Upper lobe of left lung (tissue), 6 donors: Measurements from ENCODE around the gene MCUB. TPM values are rescaled to one million over a fixed set of nuclear protein-coding genes. Genes with fewer than 3 reads are reported as not detected.
"Not testable (repeated sequence)": the region's sequence is repeated elsewhere in the genome, so short reads cannot be mapped to it uniquely, and the experiment has no call there.

ENCODE experiments used
- ATAC-seq, 2 donors: fragments of 200-7000 bp; cut with Tn5 transposase; one replicate each; pipeline ENCODE4 v1.9.1; 2022; ENCODE audit warnings: mild to moderate bottlenecking in 2 of 2, moderate library complexity in 2 of 2; ENCODE audit not compliant: low FRiP score in 2 of 2
- DNase-seq, 2 donors: peaks; one replicate each; pipeline ENCODE4 v3.0.0-alpha.2; 2019 to 2020
- H3K27ac ChIP-seq, 4 donors: fragments of 200-600 bp; sonication (generic); one replicate each; pipeline ENCODE4 v1.5.1; 2016 to 2019
- H3K27me3 ChIP-seq, 4 donors: fragments of 200-600 bp; sonication (generic); one replicate each; pipeline ENCODE4 v1.5.1; 2017 to 2019
- H3K36me3 ChIP-seq, 4 donors: fragments of 200-600 bp; sonication (generic); one replicate each; pipeline ENCODE4 v1.5.1; 2016 to 2019
- H3K4me1 ChIP-seq, 4 donors: fragments of 200-600 bp; sonication (generic); one replicate each; pipeline ENCODE4 v1.5.1; 2018 to 2019
- H3K4me3 ChIP-seq, 4 donors: fragments of 200-600 bp; sonication (generic); one replicate each; pipeline ENCODE4 v1.5.1; 2017 to 2019; ENCODE audit warnings: mild to moderate bottlenecking in 2 of 4, moderate library complexity in 1 of 4
- H3K9me3 ChIP-seq, 4 donors: fragments of 200-600 bp; sonication (generic); one replicate each; pipeline ENCODE4 v1.5.1; 2018 to 2019
- EP300 ChIP-seq, 4 donors: sonication (generic); formaldehyde crosslinking; IDR thresholded peaks; one replicate each; pipeline ENCODE4 v1.5.1; 2017; ENCODE audit warnings: antibody characterized with exemption in 4 of 4, control low read depth in 2 of 4
- POLR2A ChIP-seq, 4 donors: fragments of 450-650 bp; IDR thresholded peaks; one replicate each; pipeline ENCODE4 v1.5.1; 2016 to 2017; ENCODE audit warnings: antibody characterized with exemption in 4 of 4, mild to moderate bottlenecking in 2 of 4
- POLR2AphosphoS5 ChIP-seq, 2 donors: sonication (generic); formaldehyde crosslinking; IDR thresholded peaks; one replicate each; pipeline ENCODE4 v1.5.1; 2017; ENCODE audit warnings: antibody characterized with exemption in 2 of 2
- WGBS, 2 donors: methylation state at CpG; one replicate each; pipeline ENCODE4 v1.1.5; 2017 to 2018; 5-methylcytosine and 5-hydroxymethylcytosine counted together
- total RNA-seq, 6 donors: library from RNA; depleted of rRNA in 4 of 6; stranded (reverse); fragments of >200 nt in 4 of 6; gene quantifications; one replicate each; pipeline versions ENCODE4 v1.1.0 to v1.2.1, GENCODE V29; 2016 to 2021
- TF ChIP-seq, protein P1 (sequence below), 6 experiments: fragments of 450-650 bp in 4 of 6; fragments of 200-600 bp in 2 of 6; sonication (generic) in 2 of 6; IDR thresholded peaks; one replicate each; pipeline ENCODE4 v1.5.1; 2016 to 2019; ENCODE audit warnings: antibody characterized with exemption in 6 of 6
- donor health status: DM: no; HTN: no; CAD: no; lungs with moderate emphysema.
- donor health status: DM: no; HTN: yes; CAD: no; lungs with severe emphysema.

The MCUB gene
- total RNA-seq, 6 donors from 2014 or later: 8.8 to 37.9 (median 19.4) TPM

DNA sequence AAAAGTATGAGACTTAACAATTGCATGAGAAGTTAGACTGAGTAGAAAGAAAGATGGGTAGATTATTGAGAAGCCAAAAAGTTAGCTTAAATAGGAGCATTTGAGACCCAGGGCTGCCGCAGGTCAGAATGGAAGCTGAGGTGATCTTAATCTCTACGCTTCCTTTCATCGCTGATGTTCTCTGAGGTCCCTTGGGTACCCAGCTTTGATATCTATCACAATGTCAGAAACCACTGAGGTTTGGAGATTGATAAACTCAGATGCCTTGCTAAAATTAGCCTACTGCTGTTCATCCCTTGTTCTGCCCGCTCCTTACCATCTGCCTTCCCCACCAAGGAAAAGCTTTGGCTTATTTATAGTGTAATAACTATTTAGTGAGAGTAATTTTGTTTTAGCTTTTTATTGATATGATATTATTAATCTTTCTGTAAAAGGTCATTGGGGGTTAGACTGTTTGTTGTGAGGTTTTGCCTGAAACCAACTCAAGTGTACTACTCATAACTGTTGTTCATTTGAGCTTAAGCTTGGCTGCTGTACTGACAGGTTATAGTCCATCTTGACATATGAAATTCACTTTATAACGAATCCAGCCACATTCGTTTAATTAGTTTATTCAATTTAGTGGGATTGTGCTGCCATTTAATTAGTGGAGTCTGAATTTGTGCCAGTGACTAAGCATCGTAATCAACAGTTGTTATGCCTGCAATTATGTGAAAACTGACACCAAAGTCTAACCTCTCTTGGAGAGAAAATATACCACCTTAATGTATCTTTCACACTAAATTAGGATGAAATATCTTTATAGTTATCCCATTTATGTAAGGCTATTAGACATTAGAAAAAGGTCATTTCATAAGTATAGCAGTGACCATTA, 15.1 kb downstream of the MCUB start:
- Histone ChIP-seq H3K4me3 (no peak overlapping the region), H3K36me3 (no peaks in the 10 kb centered on the region), H3K27ac (no peak overlapping the region), H3K27me3 (no peaks in the 10 kb centered on the region), H3K4me1 (peaks cover 0 to 4% (median 3%) of the 10 kb centered on the region in 4 donors), H3K9me3 (no peaks in the 10 kb centered on the region)
- DNase-seq: no peak
- TF ChIP-seq EP300 (IDR thresholded peaks at IDR 0.05) (no peak), POLR2A (IDR thresholded peaks at IDR 0.05) (no peak), POLR2AphosphoS5 (IDR thresholded peaks at IDR 0.05) (no peak)
- TF ChIP-seq, protein P1, sequence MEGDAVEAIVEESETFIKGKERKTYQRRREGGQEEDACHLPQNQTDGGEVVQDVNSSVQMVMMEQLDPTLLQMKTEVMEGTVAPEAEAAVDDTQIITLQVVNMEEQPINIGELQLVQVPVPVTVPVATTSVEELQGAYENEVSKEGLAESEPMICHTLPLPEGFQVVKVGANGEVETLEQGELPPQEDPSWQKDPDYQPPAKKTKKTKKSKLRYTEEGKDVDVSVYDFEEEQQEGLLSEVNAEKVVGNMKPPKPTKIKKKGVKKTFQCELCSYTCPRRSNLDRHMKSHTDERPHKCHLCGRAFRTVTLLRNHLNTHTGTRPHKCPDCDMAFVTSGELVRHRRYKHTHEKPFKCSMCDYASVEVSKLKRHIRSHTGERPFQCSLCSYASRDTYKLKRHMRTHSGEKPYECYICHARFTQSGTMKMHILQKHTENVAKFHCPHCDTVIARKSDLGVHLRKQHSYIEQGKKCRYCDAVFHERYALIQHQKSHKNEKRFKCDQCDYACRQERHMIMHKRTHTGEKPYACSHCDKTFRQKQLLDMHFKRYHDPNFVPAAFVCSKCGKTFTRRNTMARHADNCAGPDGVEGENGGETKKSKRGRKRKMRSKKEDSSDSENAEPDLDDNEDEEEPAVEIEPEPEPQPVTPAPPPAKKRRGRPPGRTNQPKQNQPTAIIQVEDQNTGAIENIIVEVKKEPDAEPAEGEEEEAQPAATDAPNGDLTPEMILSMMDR (IDR thresholded peaks at IDR 0.05): no peak
- no peak for ATAC-seq
- WGBS, 2 donors: 91% methylated on average over 7 of the region's 7 CpGs

DNA sequence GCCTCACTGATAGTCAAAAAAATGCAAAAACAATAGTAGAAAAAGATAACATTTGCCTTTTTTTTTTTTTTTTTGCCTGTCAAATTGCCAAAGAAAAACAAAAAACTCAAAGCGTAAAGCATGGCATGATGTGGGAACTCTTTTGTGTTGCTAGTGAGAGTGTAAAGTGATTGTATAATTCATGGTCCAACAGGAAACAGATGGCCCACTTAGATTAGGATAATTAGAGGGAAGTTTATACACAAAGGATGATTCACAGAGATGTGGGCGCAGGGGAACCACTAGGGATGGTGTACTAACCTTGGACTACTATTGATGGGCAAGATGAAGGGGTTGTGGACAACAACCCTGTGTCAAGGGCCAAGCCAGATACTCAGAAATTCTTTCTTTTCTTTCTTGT, 16.4 kb downstream of the MCUB start:
- no peaks in the 10 kb centered on the region for H3K27me3 ChIP-seq
- WGBS, 2 donors: 49 to 57% methylated on average over 2 of the region's 2 CpGs
- H3K36me3 ChIP-seq: no peaks in the 10 kb centered on the region
- TF ChIP-seq, protein P1 (IDR thresholded peaks at IDR 0.05): no peak
- TF ChIP-seq EP300 (IDR thresholded peaks at IDR 0.05) (peak in 2 of 4 donors; percentile 22 to 38), POLR2AphosphoS5 (IDR thresholded peaks at IDR 0.05) (peak in 1 of 2 donors; percentile 11), POLR2A (IDR thresholded peaks at IDR 0.05) (no peak)
- H3K4me3 ChIP-seq: no peak overlapping the region
- no peaks in the 10 kb centered on the region for H3K9me3 ChIP-seq
- no peak overlapping the region for H3K27ac ChIP-seq
- no peak for DNase-seq
- peaks cover 0 to 4% (median 3%) of the 10 kb centered on the region in 4 donors for H3K4me1 ChIP-seq
- ATAC-seq: no peak

DNA sequence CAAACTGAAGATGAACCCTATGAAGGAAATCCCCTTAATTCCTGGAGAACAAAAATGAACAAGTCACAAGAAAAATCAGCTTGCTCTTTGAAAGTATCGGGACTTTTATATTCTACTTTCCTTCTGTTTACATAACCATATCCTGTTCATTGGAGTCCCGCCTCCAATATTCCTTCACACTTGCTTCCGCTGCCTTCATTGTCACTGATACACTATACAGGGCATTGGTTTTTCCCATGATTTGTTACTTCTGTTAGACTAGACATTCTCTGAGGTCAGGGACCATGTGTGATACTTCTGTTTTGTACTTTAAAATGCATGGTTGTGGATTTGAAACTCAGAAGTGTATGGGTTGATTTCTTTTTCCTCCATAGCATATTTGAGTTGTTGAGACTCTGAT, 18.8 kb downstream of the MCUB start:
- Histone ChIP-seq H3K36me3 (no peaks in the 10 kb centered on the region), H3K9me3 (no peaks in the 10 kb centered on the region)
- 66 to 73% methylated on average over 3 of the region's 3 CpGs for WGBS, 2 donors

DNA sequence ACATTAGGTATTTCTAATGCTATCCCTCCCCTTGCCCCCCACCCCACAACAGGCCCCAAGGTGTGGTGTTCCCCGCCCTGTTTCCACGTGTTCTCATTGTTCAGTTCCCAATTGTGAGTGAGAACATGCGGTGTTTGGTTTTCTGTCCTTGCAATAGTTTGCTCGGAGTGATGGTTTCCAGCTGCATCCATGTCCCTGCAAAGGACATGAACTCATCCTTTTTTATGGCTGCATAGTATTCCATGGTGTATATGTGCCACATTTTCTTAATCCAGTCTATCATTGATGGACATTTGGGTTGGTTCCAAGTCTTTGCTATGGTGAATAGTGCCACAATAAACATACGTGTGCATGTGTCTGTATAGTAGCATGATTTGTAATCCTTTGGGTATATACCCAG, 20.0 kb downstream of the MCUB start:
- H3K36me3 ChIP-seq, H3K27me3 ChIP-seq, ATAC-seq, H3K9me3 ChIP-seq, H3K4me3 ChIP-seq, DNase-seq, H3K27ac ChIP-seq, H3K4me1 ChIP-seq: not testable (repeated sequence)
- WGBS, 2 donors: 92 to 96% methylated on average over 5 of the region's 5 CpGs

More for the DNA sequence above, 18.8 kb downstream of the MCUB start:
- DNase-seq (no peak), ATAC-seq (no peak)
- Histone ChIP-seq H3K4me3 (no peak overlapping the region), H3K27me3 (no peaks in the 10 kb centered on the region), H3K4me1 (peaks cover 0 to 4% (median 3%) of the 10 kb centered on the region in 4 donors), H3K27ac (no peak overlapping the region)
- TF ChIP-seq POLR2AphosphoS5 (IDR thresholded peaks at IDR 0.05) (no peak), POLR2A (IDR thresholded peaks at IDR 0.05) (no peak), EP300 (IDR thresholded peaks at IDR 0.05) (no peak)
- TF ChIP-seq, protein P1 (IDR thresholded peaks at IDR 0.05): no peak

DNA sequence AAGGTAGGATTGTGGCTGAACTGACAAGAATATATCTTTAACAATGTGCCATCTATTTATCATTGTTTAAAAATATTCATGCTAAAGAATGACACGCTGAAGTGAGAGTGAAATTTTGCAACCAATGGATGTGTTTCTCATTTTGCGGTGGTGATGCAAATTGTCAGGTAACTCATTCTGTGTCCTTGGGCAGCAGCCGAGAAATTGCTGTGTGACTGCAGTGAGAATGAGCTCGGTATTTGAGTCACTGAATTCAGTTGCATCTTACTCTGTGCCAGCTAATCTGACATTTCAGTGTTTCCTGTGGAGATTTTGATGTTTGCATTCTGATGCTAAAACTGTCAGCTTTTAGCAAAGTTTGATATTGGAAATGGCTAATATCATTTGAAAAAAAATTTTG, 28.1 kb downstream of the MCUB start:
- ATAC-seq (no peak), DNase-seq (no peak)
- no peaks in the 10 kb centered on the region for H3K36me3 ChIP-seq
- TF ChIP-seq, protein P1 (IDR thresholded peaks at IDR 0.05): no peak
- no peak for TF ChIP-seq POLR2AphosphoS5 (IDR thresholded peaks at IDR 0.05)
- TF ChIP-seq POLR2A (IDR thresholded peaks at IDR 0.05): no peak
- TF ChIP-seq EP300 (IDR thresholded peaks at IDR 0.05): no peak
- 76 to 79% methylated on average over 4 of the region's 4 CpGs for WGBS, 2 donors
- H3K9me3 ChIP-seq: no peaks in the 10 kb centered on the region
- no peaks in the 10 kb centered on the region for H3K27me3 ChIP-seq
- H3K27ac ChIP-seq: no peak overlapping the region
- H3K4me3 ChIP-seq: no peak overlapping the region
- H3K4me1 ChIP-seq: peaks cover 0 to 4% (median 0%) of the 10 kb centered on the region in 4 donors
